K562 (cell line): ENCODE results near the gene SPOCD1. TPM values are rescaled to one million over a fixed set of nuclear protein-coding genes. Genes with fewer than 3 reads are reported as not detected.
A peak's percentile ranks its signal among the peaks of the same experiment; 100 is the strongest.

Experiments used
- ADNP ChIP-seq: fragments of 200-800 bp; sonication (Bioruptor generic); IDR thresholded peaks from 2 replicates; pipeline ENCODE4 v1.6.1; 2016; ENCODE audit warnings: missing genetic modification characterization, missing compliant biosample characterization
- ATF3 ChIP-seq, 2 experiments: fragments of 450-650 bp in 1 of 2; sonication (generic) in 1 of 2; formaldehyde crosslinking in 1 of 2; IDR thresholded peaks in 1 of 2; conservative IDR thresholded peaks in 1 of 2; 2 replicates each; pipeline versions ENCODE4 v1.6.1 to v1.8.1; 2016 to 2023; ENCODE audit warnings: mild to moderate bottlenecking in 2 of 2, moderate library complexity in 2 of 2, inconsistent platforms in 1 of 2, missing genetic modification reagents in 1 of 2
- CHCHD3 ChIP-seq: fragments of 250-450 bp; sonication (Bioruptor Pico); IDR thresholded peaks from 2 replicates; pipeline ENCODE4 v2.1.2; 2022; ENCODE audit warnings: mild to moderate bottlenecking
- HMGXB4 ChIP-seq: sonication (generic); formaldehyde crosslinking; IDR thresholded peaks from 2 replicates; pipeline ENCODE4 v1.8.1; 2023; ENCODE audit warnings: mild to moderate bottlenecking, missing genetic modification reagents
- MAZ ChIP-seq, 2 experiments: fragments of 450-650 bp in 1 of 2; sonication (generic) in 1 of 2; formaldehyde crosslinking; IDR thresholded peaks in 1 of 2; conservative IDR thresholded peaks in 1 of 2; 2 replicates each; pipeline versions ENCODE4 v1.4.0 to v1.5.0; 2020; ENCODE audit warnings: mild to moderate bottlenecking in 1 of 2, missing genetic modification reagents in 1 of 2
- POLR2AphosphoS2 ChIP-seq: IDR thresholded peaks from 2 replicates; pipeline ENCODE4 v1.6.1; 2012; ENCODE audit warnings: low read length, improper control_type of control experiment
- POLR3G ChIP-seq: IDR thresholded peaks from 2 replicates; pipeline ENCODE4 v1.6.1; 2011; ENCODE audit not compliant: insufficient read length, insufficient replicate concordance; ENCODE audit errors: extremely low read depth
- STAT5B ChIP-seq: fragments of 250-450 bp; sonication (Bioruptor Pico); IDR thresholded peaks from 2 replicates; pipeline ENCODE4 v1.8.0; 2021; ENCODE audit warnings: mild to moderate bottlenecking, inconsistent platforms
- TEAD2 ChIP-seq: fragments of 450-650 bp; IDR thresholded peaks from 2 replicates; pipeline ENCODE4 v1.6.1; 2016; ENCODE audit warnings: missing genetic modification characterization, control low read depth, missing compliant biosample characterization
- THRA ChIP-seq: fragments of 450-650 bp; IDR thresholded peaks from 2 replicates; pipeline ENCODE4 v1.6.1; 2017; ENCODE audit warnings: mild to moderate bottlenecking, moderate library complexity
- TRIM24 ChIP-seq, 2 experiments: fragments of 450-650 bp; IDR thresholded peaks; 2 replicates each; pipeline ENCODE4 v1.6.1; 2016
- ZBTB43 ChIP-seq: sonication (generic); formaldehyde crosslinking; IDR thresholded peaks from 2 replicates; pipeline ENCODE4 v1.8.0; 2023; ENCODE audit warnings: mild to moderate bottlenecking, missing genetic modification reagents
- ZNF12 ChIP-seq: sonication (generic); formaldehyde crosslinking; IDR thresholded peaks from 2 replicates; pipeline ENCODE4 v1.4.0; 2020; ENCODE audit warnings: mild to moderate bottlenecking, missing genetic modification reagents
- ZNF24 ChIP-seq: fragments of 450-650 bp; IDR thresholded peaks from 2 replicates; pipeline ENCODE4 v1.6.1; 2016
- ZNF280A ChIP-seq: fragments of 450-650 bp; IDR thresholded peaks from 2 replicates; pipeline ENCODE4 v1.6.1; 2018; ENCODE audit warnings: mild to moderate bottlenecking, low read depth; ENCODE audit not compliant: partially characterized antibody
- ZNF586 ChIP-seq: fragments of 450-650 bp; formaldehyde crosslinking; conservative IDR thresholded peaks from 2 replicates; pipeline ENCODE4 v1.4.0; 2020; ENCODE audit warnings: mild to moderate bottlenecking, moderate library complexity
- polyA plus RNA-seq, 8 experiments: library from polyadenylated mRNA; depleted of rRNA in 4 of 8; stranded (reverse) in 5 of 8; unstranded in 3 of 8; fragments of >200 nt; fragmentation: Nextera tagmentation in 2 of 8; fragmentation: Illumina TruSeq in 1 of 8; extraction: Ambion mirVana in 2 of 8; extraction: Trizol in 1 of 8; gene quantifications; 2 replicates each; pipeline versions ENCODE4 v1.2.1 to v1.2.3, GENCODE V29; 2011 to 2014; ENCODE audit warnings: inconsistent platforms in 1 of 8, missing spikeins in 1 of 8
- total RNA-seq, 7 experiments: library from RNA; depleted of rRNA in 6 of 7; stranded (reverse); fragments of >200 nt in 6 of 7; fragmentation: Illumina TruSeq in 2 of 7; extraction: Trizol in 2 of 7; gene quantifications; 2 replicates each; pipeline versions ENCODE4 v1.2.1 to v1.2.3, GENCODE V29; 2011 to 2021; ENCODE audit warnings: low replicate concordance in 1 of 7

SPOCD1 gene
- total and polyA plus RNA-seq, 9 of the 15 experiments (the other 6 are each of a cell fraction or from before 2014, with no cell fraction given), result 0.03 to 0.71 (median 0.26) TPM; not detected in 1

- TF ChIP-seq ZNF280A (no peak), ZNF586 (CRISPR knock-in tag) (no peak), HMGXB4 (CRISPR knock-in tag) (no peak), ZBTB43 (CRISPR knock-in tag) (no peak), MAZ (CRISPR knock-in tag; conservative IDR thresholded peaks at IDR 0.05 in 1 of 2, IDR thresholded peaks at IDR 0.05 in 1 of 2) (peak in 1 of 2 experiments; percentile 80; a peak in 2 of 4 replicates), ADNP (tag) (no peak), POLR2AphosphoS2 (no peak), STAT5B (CRISPR knock-in tag) (no peak), ZNF24 (no peak), CHCHD3 (CRISPR knock-in tag) (no peak), TRIM24 (IDR thresholded peaks at IDR 0.05) (peak in 1 of 2 experiments; percentile 46; a peak in 1 of 4 replicates), ATF3 (IDR thresholded peaks at IDR 0.05) (peak; percentile 2), ATF3 (CRISPR knock-in tag; conservative IDR thresholded peaks at IDR 0.05) (no peak), POLR3G (no peak), THRA (no peak), TEAD2 (tag) (no peak), ZNF12 (no peak)
Measured at GRCh38 chr1:31781138-31781755, 34.6 kb downstream of the SPOCD1 start (continued).
